Testis (tissue), 3 donors: ENCODE measurements around the gene FBXL15. TPM values are rescaled to one million over a fixed set of nuclear protein-coding genes. Genes with fewer than 3 reads are reported as not detected.
A peak's percentile ranks its signal among the peaks of the same experiment; 100 is the strongest.

Experiments
- DNase-seq: peaks from one replicate; pipeline ENCODE4 v3.0.0-alpha.2; 2019
- H3K27ac ChIP-seq, 2 donors: fragments of 200-600 bp; sonication (generic); one replicate each; pipeline ENCODE4 v1.5.1; 2019
- H3K27me3 ChIP-seq: fragments of 200-600 bp; sonication (generic); one replicate; pipeline ENCODE4 v1.5.1; 2019
- H3K36me3 ChIP-seq: fragments of 200-600 bp; sonication (generic); one replicate; pipeline ENCODE4 v1.5.1; 2017; ENCODE audit warnings: low read depth; ENCODE audit errors: missing control alignments
- H3K4me1 ChIP-seq: fragments of 200-600 bp; sonication (generic); one replicate; pipeline ENCODE4 v1.5.1; 2019
- H3K4me3 ChIP-seq, 2 donors: fragments of 200-600 bp; sonication (generic); one replicate each; pipeline ENCODE4 v1.5.1; 2017 to 2019
- H3K9me3 ChIP-seq: fragments of 200-600 bp; sonication (generic); one replicate; pipeline ENCODE4 v1.5.1; 2017
- POLR2A ChIP-seq: fragments of 450-650 bp; IDR thresholded peaks from one replicate; pipeline ENCODE4 v1.6.1; 2017; ENCODE audit warnings: antibody characterized with exemption, mild to moderate bottlenecking, moderate library complexity
- WGBS, 2 donors: methylation state at CpG; one replicate each; pipeline ENCODE4 v1.1.5; 2018; 5-methylcytosine and 5-hydroxymethylcytosine counted together
- intact Hi-C: fragments of 100-400 bp; cut with DNase I; formaldehyde crosslinking; loops from one replicate; pipeline ENCODE4 v1.15.1; 2023; ENCODE audit warnings: low total_unique reads
- polyA plus RNA-seq: library from polyadenylated mRNA; stranded (reverse); fragments of 350-450 nt; fragmentation: Illumina TruSeq; extraction: RNeasy Lipid Tissue Mini Kit (QIAGEN cat#74804); gene quantifications from one replicate; pipeline ENCODE4 v1.2.3, GENCODE V29; 2014; ENCODE audit warnings: low read depth, low replicate concordance; ENCODE audit not compliant: insufficient read depth
- total RNA-seq, 2 donors: library from RNA; depleted of rRNA; stranded (reverse); fragments of >200 nt; gene quantifications; one replicate each; pipeline ENCODE4 v1.2.3, GENCODE V29; 2016
- TF ChIP-seq, protein P1 (sequence below), 3 experiments: fragments of 450-650 bp in 2 of 3; fragments of 200-600 bp in 1 of 3; sonication (generic) in 1 of 3; IDR thresholded peaks; one replicate each; pipeline ENCODE4 v1.5.1; 2016 to 2019; ENCODE audit warnings: antibody characterized with exemption in 3 of 3, mild to moderate bottlenecking in 2 of 3, moderate library complexity in 1 of 3

Gene FBXL15
- total and polyA plus RNA-seq, 3 donors from 2014 or later: 9.2 to 32.2 (median 28.9) TPM

DNA sequence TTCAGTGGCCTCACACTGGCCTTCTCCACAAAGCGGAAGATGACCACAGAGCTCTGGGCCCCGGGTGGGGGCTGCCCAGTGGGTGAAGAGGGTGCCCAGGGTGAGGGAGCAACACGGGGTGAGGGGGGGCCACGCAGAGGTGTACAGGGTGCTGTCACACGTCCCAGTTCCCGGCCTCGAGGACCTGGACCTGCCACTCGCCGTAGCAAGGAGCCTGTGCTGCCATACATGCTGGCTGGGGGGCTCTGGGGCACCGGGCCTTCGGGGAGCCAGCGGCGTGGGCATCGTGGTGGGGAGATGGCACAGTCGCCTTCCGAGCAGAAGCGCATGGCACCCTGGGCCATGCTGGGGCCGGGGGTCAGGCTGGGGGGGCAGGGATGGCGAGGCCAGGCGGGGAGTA is 3.9 kb upstream of the FBXL15 start:
- 89 to 92% methylated on average over 6 to 20 of the region's 20 CpGs for WGBS, 2 donors
- DNase-seq: no peak

DNA sequence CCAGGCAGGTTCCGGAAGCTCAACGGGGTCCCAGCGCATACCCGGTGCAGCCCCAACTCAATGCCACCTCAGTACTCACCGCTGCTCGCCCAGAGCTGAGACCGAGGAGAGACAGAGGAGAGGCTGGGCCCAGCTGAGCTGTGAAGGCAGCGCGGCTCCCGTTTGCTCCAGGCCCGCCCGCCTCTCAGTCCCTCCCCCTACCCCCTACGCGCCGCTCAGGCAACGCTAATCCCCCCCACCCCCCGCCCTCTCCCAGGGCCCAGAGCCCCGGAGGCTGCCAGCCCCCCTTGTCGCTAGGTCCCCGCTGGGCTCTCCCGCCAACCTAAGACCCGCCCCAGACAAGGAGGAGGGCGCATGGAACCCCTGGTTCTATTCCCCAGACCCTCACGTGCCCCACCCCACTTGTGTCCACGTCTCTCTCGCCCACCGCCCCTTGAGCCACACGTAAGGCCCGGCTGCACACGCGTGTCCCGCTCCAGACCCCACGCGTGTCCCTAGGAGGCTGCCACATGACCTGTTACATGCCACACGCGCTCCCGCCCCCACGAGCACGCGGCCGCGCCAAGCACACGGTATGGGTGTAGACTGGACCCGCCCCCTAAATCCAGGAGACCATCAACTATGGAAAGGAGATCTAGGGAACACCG is 1.9 kb upstream of the FBXL15 start, which contains the start of gene PSD:
TSS of gene PSD (minus strand) at position 164 of the 647 bp plus-strand sequence. CDS start 1,747 bp downstream, outside the sequence.
- H3K36me3 ChIP-seq: no peaks in the 10 kb centered on the region
- no peaks in the 10 kb centered on the region for H3K27me3 ChIP-seq
- H3K9me3 ChIP-seq: no peaks in the 10 kb centered on the region
- TF ChIP-seq, protein P1, sequence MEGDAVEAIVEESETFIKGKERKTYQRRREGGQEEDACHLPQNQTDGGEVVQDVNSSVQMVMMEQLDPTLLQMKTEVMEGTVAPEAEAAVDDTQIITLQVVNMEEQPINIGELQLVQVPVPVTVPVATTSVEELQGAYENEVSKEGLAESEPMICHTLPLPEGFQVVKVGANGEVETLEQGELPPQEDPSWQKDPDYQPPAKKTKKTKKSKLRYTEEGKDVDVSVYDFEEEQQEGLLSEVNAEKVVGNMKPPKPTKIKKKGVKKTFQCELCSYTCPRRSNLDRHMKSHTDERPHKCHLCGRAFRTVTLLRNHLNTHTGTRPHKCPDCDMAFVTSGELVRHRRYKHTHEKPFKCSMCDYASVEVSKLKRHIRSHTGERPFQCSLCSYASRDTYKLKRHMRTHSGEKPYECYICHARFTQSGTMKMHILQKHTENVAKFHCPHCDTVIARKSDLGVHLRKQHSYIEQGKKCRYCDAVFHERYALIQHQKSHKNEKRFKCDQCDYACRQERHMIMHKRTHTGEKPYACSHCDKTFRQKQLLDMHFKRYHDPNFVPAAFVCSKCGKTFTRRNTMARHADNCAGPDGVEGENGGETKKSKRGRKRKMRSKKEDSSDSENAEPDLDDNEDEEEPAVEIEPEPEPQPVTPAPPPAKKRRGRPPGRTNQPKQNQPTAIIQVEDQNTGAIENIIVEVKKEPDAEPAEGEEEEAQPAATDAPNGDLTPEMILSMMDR (IDR thresholded peaks at IDR 0.05): no peak
- no peak for TF ChIP-seq POLR2A
- intact Hi-C loops: no loop called here
- peaks cover 23% of the 10 kb centered on the region for H3K4me1 ChIP-seq
- WGBS, 2 donors: 1 to 3% methylated on average over 26 to 31 of the region's 45 CpGs
- DNase-seq: no peak
- peak within 1 kb of the TSS; percentile 80 to 96 for H3K4me3 ChIP-seq
- no peak within 1 kb of the TSS for H3K27ac ChIP-seq

More for the DNA sequence above, 3.9 kb upstream of the FBXL15 start:
- no peaks in the 10 kb centered on the region for H3K27me3 ChIP-seq
- H3K36me3 ChIP-seq: no peaks in the 10 kb centered on the region
- no peak overlapping the region for H3K4me3 ChIP-seq
- intact Hi-C loops: no loop called here
- H3K27ac ChIP-seq: no peak overlapping the region
- no peaks in the 10 kb centered on the region for H3K9me3 ChIP-seq
- peaks cover 11% of the 10 kb centered on the region for H3K4me1 ChIP-seq
- TF ChIP-seq POLR2A: no peak
- TF ChIP-seq, protein P1 (IDR thresholded peaks at IDR 0.05): no peak

DNA sequence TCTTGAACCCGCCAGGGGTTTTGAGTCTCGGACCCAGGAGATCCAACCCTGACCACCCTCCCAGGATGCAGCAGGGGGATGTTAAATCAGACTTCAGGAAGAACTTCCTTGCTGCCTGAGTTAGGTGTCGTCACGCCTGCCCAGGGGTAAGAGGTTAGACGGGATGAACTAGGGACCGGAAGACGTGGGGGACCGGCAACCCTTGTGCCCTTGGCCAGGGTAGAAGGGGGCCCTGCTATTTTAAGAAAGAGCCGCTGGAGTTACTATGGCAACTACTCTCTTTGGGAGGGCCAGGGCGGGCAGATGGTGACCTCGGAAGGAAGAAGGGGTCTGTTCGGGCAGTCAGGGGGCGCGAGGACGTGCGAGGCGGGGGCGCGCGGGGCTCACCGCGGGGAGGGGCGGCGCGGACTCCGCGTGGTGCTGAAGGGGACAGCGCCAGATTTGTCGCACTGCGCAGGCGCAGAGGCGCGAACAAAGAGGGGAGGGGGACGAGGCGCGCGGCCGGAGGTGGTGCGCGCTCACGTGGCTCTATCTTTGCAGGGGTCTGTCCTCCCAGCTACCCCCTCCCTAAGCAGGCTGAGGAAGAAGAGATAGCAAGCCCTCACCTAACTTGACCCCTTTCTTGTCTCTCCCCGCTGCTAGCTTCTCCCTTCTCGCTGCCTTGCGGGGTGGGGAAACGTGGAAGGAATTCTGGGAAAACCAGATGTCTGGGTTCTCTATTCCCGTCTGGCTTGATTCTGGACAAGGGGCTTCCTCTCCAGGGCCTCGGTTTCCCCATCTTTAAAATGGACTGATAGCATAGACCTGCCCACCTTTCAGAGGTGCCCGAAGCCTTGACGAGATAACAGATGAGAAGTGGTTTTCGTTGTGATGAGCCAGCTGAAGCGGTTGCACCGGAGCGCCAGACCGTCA is 1.1 kb upstream of the FBXL15 start:
- Histone ChIP-seq H3K27ac (peak overlapping the region in 1 of 2 donors; percentile 80), H3K4me3 (peak overlapping the region; percentile 80 to 96), H3K27me3 (no peaks in the 10 kb centered on the region), H3K9me3 (no peaks in the 10 kb centered on the region), H3K4me1 (peaks cover 23% of the 10 kb centered on the region), H3K36me3 (no peaks in the 10 kb centered on the region)
- TF ChIP-seq, protein P1 (IDR thresholded peaks at IDR 0.05): no peak
- no peak for TF ChIP-seq POLR2A
- intact Hi-C loops: loop anchor here (10.0 kb wide), 2 partner anchors 55 to 165 kb away; no protein-coding TSS in a partner anchor
- 1% methylated on average over 23 to 51 of the region's 54 CpGs for WGBS, 2 donors
- DNase-seq: peak; percentile 83

DNA sequence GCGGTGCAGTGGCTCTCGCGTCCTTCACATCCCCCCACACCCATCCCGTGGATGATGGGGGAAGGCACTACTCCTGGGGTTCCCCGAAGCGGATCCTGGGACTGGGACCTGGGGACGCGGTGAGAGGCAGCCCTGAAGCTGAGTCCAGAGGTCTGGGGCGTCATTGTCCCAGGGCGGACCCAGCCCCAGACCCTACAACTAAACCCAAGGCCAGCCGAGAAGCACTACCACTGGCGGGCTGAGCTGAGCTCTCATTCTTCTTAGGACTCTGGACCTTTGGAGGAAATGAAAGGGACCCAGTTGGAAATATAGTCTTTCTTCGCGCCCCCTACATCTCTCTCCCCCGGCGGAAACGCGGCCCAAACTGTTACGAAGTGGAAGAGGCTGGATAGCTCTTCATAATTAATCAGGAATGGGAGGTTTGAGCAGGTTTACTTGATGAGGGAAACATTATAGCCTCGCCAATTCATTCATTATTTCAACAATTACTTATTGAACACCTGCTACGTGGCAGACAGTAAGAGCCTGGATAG is 389 bp upstream of the FBXL15 start:
- Histone ChIP-seq H3K4me3 (peak overlapping the region; percentile 80 to 96), H3K27ac (peak overlapping the region; percentile 74 to 80), H3K9me3 (no peaks in the 10 kb centered on the region), H3K4me1 (peaks cover 23% of the 10 kb centered on the region), H3K36me3 (no peaks in the 10 kb centered on the region), H3K27me3 (no peaks in the 10 kb centered on the region)
- WGBS, 2 donors: 0% methylated on average over 11 to 18 of the region's 21 CpGs
- intact Hi-C loops: loop anchor here (10.0 kb wide), 2 partner anchors 55 to 165 kb away; no protein-coding TSS in a partner anchor
- TF ChIP-seq, protein P1 (IDR thresholded peaks at IDR 0.05): no peak
- TF ChIP-seq POLR2A: no peak
- no peak for DNase-seq
